Measurements from ENCODE around the gene USP15.

Gene USP15

GRCh38 chr12:62284749-62285148 is 24.5 kb downstream of the USP15 start:
- ChIA-PET POLR2A (interaction anchor here (0.5 kb wide), 1 partner anchor 125 kb away, joined by 3 read pairs; no protein-coding TSS in a partner anchor), CTCF (interaction anchor here (1.1 to 1.4 kb wide), 3 partner anchors 8 to 55 kb away, joined by 3 to 4 read pairs (median 3); no protein-coding TSS in a partner anchor)
- TF ChIP-seq CTCF (IDR thresholded peaks at IDR 0.05; ENCODE audit: control extremely low read depth, extremely low read depth, low read depth, missing control alignments): no peak
- DNase-seq (ENCODE audit: extremely low spot score): no peak

- ChIA-PET CTCF (interaction anchor here (1.1 kb wide), 1 partner anchor 54 kb away, joined by 3 read pairs; no protein-coding TSS in a partner anchor), POLR2A (no interaction called here)
- no peak for DNase-seq (ENCODE audit: extremely low spot score)
- no peak for TF ChIP-seq CTCF (IDR thresholded peaks at IDR 0.05; ENCODE audit: control extremely low read depth, extremely low read depth, low read depth, missing control alignments)
These were observed 25.1 kb downstream of the USP15 start for GRCh38 chr12:62285284-62285683.

GRCh38 chr12:62288328-62288727 is 28.1 kb downstream of the USP15 start:
- POLR2A ChIA-PET: no interaction called here
- DNase-seq (ENCODE audit: extremely low spot score): no peak
- TF ChIP-seq CTCF (IDR thresholded peaks at IDR 0.05; ENCODE audit: control extremely low read depth, extremely low read depth, low read depth, missing control alignments): no peak
- CTCF ChIA-PET: interaction anchor here (1.0 kb wide), 1 partner anchor 11 kb away, joined by 3 read pairs; no protein-coding TSS in a partner anchor

GRCh38 chr12:62290846-62291245 is 30.6 kb downstream of the USP15 start:
- TF ChIP-seq CTCF (IDR thresholded peaks at IDR 0.05; ENCODE audit: control extremely low read depth, extremely low read depth, low read depth, missing control alignments): no peak
- ChIA-PET POLR2A (no interaction called here), CTCF (interaction anchor here (1.5 kb wide), 1 partner anchor 10 kb away, joined by 3 read pairs; no protein-coding TSS in a partner anchor)
- DNase-seq (ENCODE audit: extremely low spot score): no peak

GRCh38 chr12:62291864-62292760 is 31.9 kb downstream of the USP15 start:
- CTCF ChIA-PET: interaction anchor here (0.7 to 1.9 kb wide), 3 partner anchors 8 to 26 kb away, joined by 3 to 5 read pairs (median 3); no protein-coding TSS in a partner anchor
- POLR2A ChIA-PET: no interaction called here
- DNase-seq (ENCODE audit: extremely low spot score): no peak
- TF ChIP-seq CTCF (IDR thresholded peaks at IDR 0.05; ENCODE audit: control extremely low read depth, extremely low read depth, low read depth, missing control alignments): no peak

- ChIA-PET CTCF (interaction anchor here (0.7 to 1.9 kb wide), 3 partner anchors 8 to 25 kb away, joined by 3 to 5 read pairs (median 3); no protein-coding TSS in a partner anchor), POLR2A (no interaction called here)
- no peak for TF ChIP-seq CTCF (IDR thresholded peaks at IDR 0.05; ENCODE audit: control extremely low read depth, extremely low read depth, low read depth, missing control alignments)
These were observed 32.6 kb downstream of the USP15 start for GRCh38 chr12:62292761-62293344.

More at GRCh38 chr12:62292761-62293344, 32.6 kb downstream of the USP15 start:
- no peak for DNase-seq (ENCODE audit: extremely low spot score)
